HG02943 (cell line): Measurements from ENCODE around the gene OR8K3.

Experiments used
- ATAC-seq: cut with Tn5 transposase; IDR thresholded peaks from one replicate; pipeline ENCODE4 v1.9.1; 2021; ENCODE audit warnings: mild to moderate bottlenecking, low read depth, moderate library complexity; ENCODE audit not compliant: unreplicated experiment

Gene OR8K3

DNA sequence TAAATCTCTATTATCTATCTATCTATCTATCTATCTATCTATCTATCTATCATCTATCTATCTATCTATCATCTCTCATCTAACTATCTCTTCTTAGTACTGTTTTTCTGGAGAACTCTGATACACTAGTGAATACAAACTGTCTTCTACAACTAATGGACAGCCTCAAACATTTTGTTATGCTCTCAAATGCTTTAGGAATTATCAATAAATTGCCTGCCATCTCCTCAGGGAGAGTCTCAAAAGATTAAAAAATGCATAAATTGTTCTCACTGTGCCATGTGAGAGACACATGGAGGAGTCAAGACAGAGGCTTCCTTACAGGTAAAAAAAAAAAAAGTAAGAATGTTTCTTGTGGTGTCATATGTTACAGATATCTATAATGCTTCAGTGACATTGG is at the start of gene OR8K3:
Gene OR8K3 (plus strand): TSS at position 301 of the 400 bp plus-strand sequence. CDS start 3,163 bp downstream, outside the sequence.
- ATAC-seq = no peak

DNA sequence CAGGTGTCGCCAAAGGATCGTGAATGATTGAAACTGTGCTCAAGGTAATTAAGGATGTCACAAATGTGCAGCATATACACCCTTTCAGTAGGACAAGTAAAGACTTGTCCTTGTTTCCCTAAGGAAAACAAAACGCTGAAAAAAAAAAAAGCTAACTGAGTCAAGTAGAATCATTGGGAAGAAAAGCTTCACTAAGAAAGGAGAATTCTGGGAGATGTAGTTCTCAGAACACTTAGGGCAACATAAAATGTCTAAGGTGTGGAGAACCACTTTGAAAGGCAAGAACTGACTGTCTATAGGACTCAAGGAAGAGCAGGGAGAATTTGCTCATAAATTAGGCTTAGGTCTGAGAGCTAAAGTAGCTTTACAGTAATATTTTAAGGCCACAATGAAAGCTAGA is 43.9 kb upstream of the OR8K3 start:
- ATAC-seq = no peak

DNA sequence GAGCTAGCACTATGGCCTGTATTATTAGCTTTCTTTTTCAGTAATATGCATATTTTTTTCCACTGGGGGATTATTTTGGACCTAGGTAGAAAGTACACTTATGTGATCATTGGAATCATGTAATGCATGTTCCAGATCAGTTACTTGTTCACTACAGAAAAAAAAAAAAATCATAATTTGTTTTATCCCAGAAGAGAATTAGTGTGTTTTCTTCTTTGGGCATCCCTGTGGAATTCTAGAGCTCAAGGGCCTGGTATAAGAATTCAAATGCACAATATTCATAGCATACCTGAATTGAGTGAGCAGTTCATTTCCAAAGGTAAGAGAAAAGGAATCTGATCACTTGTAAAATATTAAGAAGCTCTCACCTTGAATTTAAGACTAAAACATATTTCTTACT is 41.1 kb upstream of the OR8K3 start, which contains the start of gene OR5T1:
Gene OR5T1 (plus strand): TSS at position 301 of the 400 bp plus-strand sequence. CDS start 1,485 bp downstream, outside the sequence.
- ATAC-seq = no peak

GRCh38 chr11:56292154-56292553 is 22.8 kb upstream of the OR8K3 start, which contains the start of gene OR8H1:
Gene OR8H1 (minus strand): TSS chr11:56292254. CDS start chr11:56291062, 1,192 bp downstream.
- ATAC-seq = no peak

GRCh38 chr11:56296898-56297297 is 18.0 kb upstream of the OR8K3 start:
- no peak for ATAC-seq

DNA sequence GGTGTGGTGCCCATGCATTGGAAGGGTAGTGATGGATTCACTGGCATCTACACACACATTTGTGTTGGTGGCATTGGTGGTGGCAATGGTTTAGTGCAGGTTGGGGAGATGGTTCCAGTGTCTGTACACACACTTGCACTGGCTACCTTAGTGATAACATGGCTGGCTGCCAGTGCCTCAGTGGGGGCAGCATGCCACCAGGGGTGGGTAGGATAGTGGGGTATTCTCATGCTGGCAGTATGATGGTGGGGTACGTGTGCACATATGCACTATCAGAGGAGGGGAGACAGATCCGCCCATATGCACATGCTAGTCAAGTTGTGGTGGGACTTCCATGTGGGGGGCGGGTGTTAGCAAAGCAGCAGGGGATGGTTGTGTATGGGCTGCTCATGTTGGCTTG is 7.1 kb upstream of the OR8K3 start:
- ATAC-seq = no peak

- ATAC-seq = no peak
Observed at GRCh38 chr11:56331861-56332491, 17.0 kb downstream of the OR8K3 start.

GRCh38 chr11:56333156-56333555 is 18.2 kb downstream of the OR8K3 start:
- ATAC-seq = no peak

GRCh38 chr11:56340289-56340688 is 25.3 kb downstream of the OR8K3 start:
- ATAC-seq = no peak

GRCh38 chr11:56345739-56346138 is 30.8 kb downstream of the OR8K3 start, which contains the start of gene OR8K1:
Gene OR8K1 (plus strand): TSS chr11:56346039. CDS start chr11:56346039, 0 bp downstream.
- no peak for ATAC-seq

- no peak for ATAC-seq
Observed at GRCh38 chr11:56353991-56354390, 39.0 kb downstream of the OR8K3 start, which contains the start of gene OR8J1. Gene OR8J1 (plus strand): TSS chr11:56354291. CDS start chr11:56360247, 5,956 bp downstream.
